Endodermal cell (in vitro differentiated cells): ENCODE data around the gene LRCH4. TPM values are rescaled to one million over a fixed set of nuclear protein-coding genes. Genes with fewer than 3 reads are reported as not detected.
A peak's percentile ranks its signal among the peaks of the same experiment; 100 is the strongest.

Source experiments
- DNase-seq: peaks from one replicate; pipeline ENCODE4 v3.0.0-alpha.2; 2017
- H3K27ac ChIP-seq: 2 replicates; pipeline ENCODE4 v1.5.1; 2013; ENCODE audit warnings: mild to moderate bottlenecking, low read depth, low read length, moderate library complexity
- H3K27me3 ChIP-seq: 2 replicates; pipeline ENCODE4 v1.6.1; 2013; ENCODE audit warnings: mild to moderate bottlenecking, low read length, moderate library complexity; ENCODE audit not compliant: insufficient read depth, control insufficient read depth, poor library complexity, severe bottlenecking
- H3K36me3 ChIP-seq: 2 replicates; pipeline ENCODE4 v1.7.0; 2013; ENCODE audit warnings: mild to moderate bottlenecking, low read length, moderate library complexity; ENCODE audit not compliant: control insufficient read depth, insufficient read depth
- H3K4me1 ChIP-seq: one replicate; pipeline ENCODE4 v1.7.0; 2013; ENCODE audit warnings: low read length; ENCODE audit not compliant: control insufficient read depth, insufficient read depth
- H3K4me3 ChIP-seq: 2 replicates; pipeline ENCODE4 v1.5.1; 2013; ENCODE audit warnings: mild to moderate bottlenecking, low read length, moderate library complexity
- H3K9ac ChIP-seq: 2 replicates; pipeline ENCODE4 v1.6.1; 2013; ENCODE audit warnings: mild to moderate bottlenecking, low read length, moderate library complexity; ENCODE audit not compliant: poor library complexity, severe bottlenecking; ENCODE audit errors: extremely low read depth
- H3K9me3 ChIP-seq: 2 replicates; pipeline ENCODE4 v1.6.1; 2013; ENCODE audit warnings: mild to moderate bottlenecking, low read length, moderate library complexity; ENCODE audit not compliant: control insufficient read depth
- H3K27ac Mint-ChIP-seq: 2 replicates; pipeline ENCODE4 v1.8.0; 2020; ENCODE audit warnings: mixed read lengths
- H3K27me3 Mint-ChIP-seq: 2 replicates; pipeline ENCODE4 v1.8.0; 2021; ENCODE audit warnings: mild to moderate bottlenecking, mixed read lengths; ENCODE audit not compliant: insufficient read depth
- H3K36me3 Mint-ChIP-seq: 2 replicates; pipeline ENCODE4 v1.8.0; 2020; ENCODE audit warnings: low read depth, mixed read lengths
- H3K4me1 Mint-ChIP-seq: 2 replicates; pipeline ENCODE4 v1.8.0; 2020; ENCODE audit warnings: mixed read lengths
- H3K4me3 Mint-ChIP-seq: 2 replicates; pipeline ENCODE4 v1.8.0; 2020; ENCODE audit warnings: mild to moderate bottlenecking, moderate library complexity, mixed read lengths
- H3K9me3 Mint-ChIP-seq: 2 replicates; pipeline ENCODE4 v1.8.0; 2020; ENCODE audit warnings: mild to moderate bottlenecking, mixed read lengths
- WGBS, 2 experiments: methylation state at CpG; one replicate each; pipeline versions ENCODE4 v1.1.5 to v1.1.7; 2013; ENCODE audit warnings: missing lambda C conversion rate in 2 of 2, mixed read lengths in 1 of 2; ENCODE audit not compliant: insufficient coverage in 1 of 2, insufficient read length in 1 of 2; 5-methylcytosine and 5-hydroxymethylcytosine counted together
- total RNA-seq, 2 donors: library from RNA; stranded (reverse); fragmentation: NEBNext Ultra II Directional in 1 of 2; extraction: Animal tissue kit (Norgen Biotek cat#: 25700) in 1 of 2; gene quantifications; 2 replicates in 1 of 2; 3 replicates in 1 of 2; pipeline ENCODE4 v1.2.1, GENCODE V29; 2021
- TF ChIP-seq, protein P1 (sequence below): fragments of 200-600 bp; sonication (generic); conservative IDR thresholded peaks from 2 replicates; pipeline ENCODE4 v1.5.0; 2021; ENCODE audit warnings: antibody characterized with exemption, mild to moderate bottlenecking

Gene LRCH4
- total RNA-seq, 2 donors from 2014 or later, result 49.4 to 56.0 TPM

- TF ChIP-seq, protein P1, sequence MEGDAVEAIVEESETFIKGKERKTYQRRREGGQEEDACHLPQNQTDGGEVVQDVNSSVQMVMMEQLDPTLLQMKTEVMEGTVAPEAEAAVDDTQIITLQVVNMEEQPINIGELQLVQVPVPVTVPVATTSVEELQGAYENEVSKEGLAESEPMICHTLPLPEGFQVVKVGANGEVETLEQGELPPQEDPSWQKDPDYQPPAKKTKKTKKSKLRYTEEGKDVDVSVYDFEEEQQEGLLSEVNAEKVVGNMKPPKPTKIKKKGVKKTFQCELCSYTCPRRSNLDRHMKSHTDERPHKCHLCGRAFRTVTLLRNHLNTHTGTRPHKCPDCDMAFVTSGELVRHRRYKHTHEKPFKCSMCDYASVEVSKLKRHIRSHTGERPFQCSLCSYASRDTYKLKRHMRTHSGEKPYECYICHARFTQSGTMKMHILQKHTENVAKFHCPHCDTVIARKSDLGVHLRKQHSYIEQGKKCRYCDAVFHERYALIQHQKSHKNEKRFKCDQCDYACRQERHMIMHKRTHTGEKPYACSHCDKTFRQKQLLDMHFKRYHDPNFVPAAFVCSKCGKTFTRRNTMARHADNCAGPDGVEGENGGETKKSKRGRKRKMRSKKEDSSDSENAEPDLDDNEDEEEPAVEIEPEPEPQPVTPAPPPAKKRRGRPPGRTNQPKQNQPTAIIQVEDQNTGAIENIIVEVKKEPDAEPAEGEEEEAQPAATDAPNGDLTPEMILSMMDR, result peak; percentile 20
- no peak overlapping the region for H3K27ac ChIP-seq
- Mint-ChIP-seq H3K4me3 (peak overlapping the region; percentile 89), H3K4me1 (peaks cover 34% of the 10 kb centered on the region), H3K9me3 (no peaks in the 10 kb centered on the region), H3K27ac (no peak overlapping the region), H3K36me3 (peaks cover 3% of the 10 kb centered on the region), H3K27me3 (peaks cover 18% of the 10 kb centered on the region)
- H3K27me3 ChIP-seq, result no peaks in the 10 kb centered on the region
- no peaks in the 10 kb centered on the region for H3K9me3 ChIP-seq
- H3K36me3 ChIP-seq, result no peaks in the 10 kb centered on the region
- no peak overlapping the region for H3K4me3 ChIP-seq
- DNase-seq, result peak; percentile 29
- 90 to 100% methylated on average over 1 of the region's 1 CpG for WGBS, 2 experiments
- peaks cover 7% of the 10 kb centered on the region for H3K4me1 ChIP-seq
- no peak overlapping the region for H3K9ac ChIP-seq
These were observed 2.5 kb upstream of the LRCH4 start for GRCh38 chr7:100588438-100588837.

DNA sequence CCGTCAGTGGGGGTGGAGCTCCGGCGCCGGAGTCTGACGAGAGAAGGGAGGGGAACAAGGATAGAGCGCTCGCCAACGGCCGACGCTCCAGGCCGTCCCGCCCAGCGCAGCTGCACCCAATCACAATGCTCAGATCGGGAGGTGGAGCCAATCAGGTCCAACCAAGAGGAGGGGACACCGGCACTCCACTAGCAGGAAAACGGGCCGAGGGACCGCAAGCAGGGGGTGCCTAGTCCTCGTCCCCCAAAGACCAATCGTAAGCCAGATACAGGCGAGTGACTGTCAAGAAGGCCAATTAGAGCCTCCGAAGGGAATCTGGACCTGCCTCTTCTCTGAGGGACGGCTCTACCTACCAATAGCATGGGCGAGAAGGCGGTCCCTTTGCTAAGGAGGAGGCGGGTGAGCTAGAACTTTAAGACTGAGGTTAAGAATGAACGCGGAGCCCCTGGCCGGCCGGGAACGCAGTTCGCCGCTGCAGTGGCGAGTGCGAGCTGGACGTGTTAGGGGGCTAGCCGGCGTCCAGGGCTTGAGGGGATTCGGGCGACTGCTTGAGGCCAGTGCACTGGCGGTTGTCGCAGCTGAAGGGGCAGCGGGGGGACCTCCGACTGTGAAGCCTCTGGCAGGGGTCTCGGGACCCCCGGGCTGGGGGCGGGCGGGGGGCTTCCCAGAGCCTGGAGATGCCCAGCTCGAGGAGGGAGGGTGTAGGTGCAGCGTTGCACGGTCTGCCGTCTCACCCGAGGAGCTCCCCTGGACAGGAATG, 517 bp upstream of the LRCH4 start, which contains the start of gene FBXO24:
FBXO24 (plus strand) TSS at position 63 of the 760 bp plus-strand sequence; CDS start at position 361, 298 bp downstream.
- H3K36me3 Mint-ChIP-seq, result peaks cover 6% of the 10 kb centered on the region
- WGBS, 2 experiments, result 0% methylated on average over 25 to 53 of the region's 53 CpGs
- H3K27ac Mint-ChIP-seq, result peak within 1 kb of the TSS; percentile 96
- Histone ChIP-seq H3K27ac (peak within 1 kb of the TSS; percentile 87), H3K4me3 (peak within 1 kb of the TSS; percentile 94), H3K9me3 (no peaks in the 10 kb centered on the region), H3K36me3 (peaks cover 13% of the 10 kb centered on the region), H3K9ac (peak within 1 kb of the TSS; percentile 87), H3K27me3 (no peaks in the 10 kb centered on the region), H3K4me1 (peaks cover 9% of the 10 kb centered on the region)
- peaks cover 13% of the 10 kb centered on the region for H3K27me3 Mint-ChIP-seq
- TF ChIP-seq, protein P1, result no peak
- DNase-seq, result peak; percentile 100
- no peaks in the 10 kb centered on the region for H3K9me3 Mint-ChIP-seq
- peaks cover 39% of the 10 kb centered on the region for H3K4me1 Mint-ChIP-seq
- peak within 1 kb of the TSS; percentile 89 for H3K4me3 Mint-ChIP-seq

DNA sequence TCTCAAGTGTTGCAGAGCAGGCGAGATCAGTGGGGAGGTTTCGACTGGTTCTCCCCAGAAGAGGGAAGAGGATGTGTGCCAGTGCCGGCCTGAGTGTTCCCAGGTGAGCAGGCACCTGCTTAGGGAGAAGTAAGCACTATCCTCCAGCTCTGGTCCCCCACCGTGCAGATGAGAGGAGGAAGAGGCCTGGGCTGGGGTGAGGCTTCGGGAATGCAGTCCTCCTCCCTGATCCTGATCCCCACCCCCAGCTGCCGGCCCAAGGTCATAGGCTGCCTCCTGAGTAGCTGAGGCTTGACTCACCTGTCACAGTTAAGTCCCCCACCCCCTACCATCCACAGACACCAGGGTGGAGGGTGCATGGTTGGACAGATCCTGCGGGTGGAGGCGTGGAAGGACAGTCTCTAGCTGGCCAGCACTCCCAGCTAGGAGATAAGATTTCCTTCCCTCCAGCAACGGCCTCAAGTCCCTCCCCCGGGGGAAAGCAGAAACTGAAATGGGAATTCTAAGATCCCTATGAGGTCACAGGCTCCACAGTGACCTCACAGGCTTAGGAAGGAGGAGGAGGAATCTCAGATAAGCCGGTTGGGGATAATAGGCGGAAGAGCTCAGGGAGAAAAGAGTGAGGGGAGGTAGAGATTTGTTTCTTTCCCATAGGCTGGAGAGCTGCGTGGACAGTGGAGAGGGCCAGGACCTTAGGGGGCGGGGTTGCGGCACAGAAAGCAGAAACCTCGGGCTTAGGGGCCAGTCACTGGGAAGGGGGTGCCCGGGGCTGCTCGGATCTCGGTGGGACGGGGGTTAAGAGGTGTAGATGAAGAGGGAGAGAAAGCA, 1.0 kb downstream of the LRCH4 start:
- H3K9ac ChIP-seq, result peak overlapping the region; percentile 87
- no peaks in the 10 kb centered on the region for H3K27me3 ChIP-seq
- peak; percentile 91 for DNase-seq
- Mint-ChIP-seq H3K36me3 (peaks cover 6% of the 10 kb centered on the region), H3K4me3 (peak overlapping the region; percentile 89), H3K27me3 (peaks cover 2% of the 10 kb centered on the region), H3K4me1 (peaks cover 32% of the 10 kb centered on the region), H3K27ac (peak overlapping the region; percentile 96), H3K9me3 (no peaks in the 10 kb centered on the region)
- H3K4me1 ChIP-seq, result peaks cover 9% of the 10 kb centered on the region
- no peaks in the 10 kb centered on the region for H3K9me3 ChIP-seq
- peak overlapping the region; percentile 87 for H3K27ac ChIP-seq
- WGBS, 2 experiments, result 4 to 14% methylated on average over 4 to 20 of the region's 20 CpGs
- peak overlapping the region; percentile 94 for H3K4me3 ChIP-seq
- TF ChIP-seq, protein P1, result no peak
- H3K36me3 ChIP-seq, result peaks cover 29% of the 10 kb centered on the region
